Suppressor macrophage treated with lipopolysaccharide for 1 hour (primary cell): ENCODE measurements around the gene TTC6.
A peak's percentile ranks its signal among the peaks of the same experiment; 100 is the strongest.

ENCODE experiments used
- DNase-seq, 3 donors: peaks; one replicate each; pipeline ENCODE4 v3.0.0-alpha.2; 2020 to 2022

TTC6 gene

DNA sequence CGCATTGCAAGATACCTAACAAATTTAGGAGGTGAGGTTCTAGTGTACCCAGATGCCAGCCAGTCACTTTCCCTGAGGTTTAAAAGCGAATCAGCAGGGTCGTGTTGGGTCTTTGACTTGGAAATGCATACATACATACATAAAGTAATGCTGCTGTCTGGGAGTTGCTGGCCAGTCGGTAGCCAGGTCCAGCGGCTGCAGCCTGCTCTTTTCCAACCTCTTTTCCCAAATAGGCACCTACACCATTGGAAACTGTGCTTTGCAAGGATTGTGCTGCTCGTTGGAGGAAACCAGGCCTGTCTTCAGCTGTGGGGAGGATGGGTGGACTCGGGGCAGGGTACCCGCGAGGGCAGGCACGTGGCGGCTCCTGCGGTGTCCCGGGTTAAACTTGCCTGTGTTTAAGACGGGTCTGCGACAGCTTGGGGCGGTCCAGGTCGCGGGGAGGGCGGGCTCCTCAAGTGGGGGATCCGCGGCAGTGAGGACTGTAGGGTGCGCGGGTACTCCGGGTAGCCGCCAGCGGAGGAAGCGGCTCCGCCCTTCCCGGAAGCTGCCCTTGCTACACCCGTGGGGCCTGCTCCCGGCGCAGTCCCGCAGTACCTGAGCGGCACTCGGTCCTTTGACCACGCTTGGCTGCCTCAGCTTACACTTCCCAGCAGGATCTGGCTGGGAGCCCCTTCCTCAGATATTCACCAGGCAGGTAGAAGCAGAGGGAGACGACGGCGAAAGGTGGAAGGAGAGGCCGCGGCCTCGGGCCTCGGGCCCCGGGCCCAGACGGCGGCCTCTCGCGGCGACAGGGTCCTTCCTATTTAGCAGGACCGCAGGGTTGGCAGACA, 2.7 kb downstream of the TTC6 start:
- no peak for DNase-seq

DNA sequence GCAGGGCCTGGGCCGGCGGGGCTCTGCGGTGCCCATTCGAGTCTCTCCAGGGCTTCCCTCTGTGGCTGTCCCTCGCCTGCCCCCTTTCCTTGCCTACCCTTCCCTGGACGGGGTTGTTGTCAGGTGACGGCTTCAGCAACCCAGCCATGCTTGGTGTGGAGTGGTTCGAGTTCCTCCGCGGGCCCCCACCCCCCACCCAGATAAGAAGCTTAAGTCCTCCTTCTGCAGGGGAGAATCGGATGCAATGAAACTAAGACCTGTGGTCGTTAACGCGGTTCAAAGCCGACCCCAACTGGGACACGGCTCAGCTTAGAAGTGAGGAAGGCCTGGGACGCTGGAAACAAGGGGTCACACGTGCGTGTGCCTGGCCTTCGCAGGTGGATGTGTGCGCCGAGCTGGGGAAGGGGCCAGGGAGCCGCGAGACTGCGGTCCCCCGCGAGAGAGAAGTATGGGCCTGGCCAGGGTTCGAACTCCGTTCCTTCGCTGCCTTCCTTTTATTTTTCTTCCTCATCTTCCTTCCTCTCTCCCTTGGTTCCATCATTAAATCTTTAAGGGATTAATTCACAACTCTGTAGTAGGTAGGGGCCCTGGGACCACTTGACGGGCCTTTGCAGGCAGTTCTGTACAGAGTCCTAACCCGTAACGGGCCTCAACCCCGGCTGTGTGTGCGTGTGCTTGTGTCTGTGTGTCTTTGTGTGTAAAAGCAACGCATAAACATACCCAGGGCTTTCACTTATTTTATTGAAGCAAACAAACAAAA, 3.5 kb downstream of the TTC6 start:
- DNase-seq: no peak

DNA sequence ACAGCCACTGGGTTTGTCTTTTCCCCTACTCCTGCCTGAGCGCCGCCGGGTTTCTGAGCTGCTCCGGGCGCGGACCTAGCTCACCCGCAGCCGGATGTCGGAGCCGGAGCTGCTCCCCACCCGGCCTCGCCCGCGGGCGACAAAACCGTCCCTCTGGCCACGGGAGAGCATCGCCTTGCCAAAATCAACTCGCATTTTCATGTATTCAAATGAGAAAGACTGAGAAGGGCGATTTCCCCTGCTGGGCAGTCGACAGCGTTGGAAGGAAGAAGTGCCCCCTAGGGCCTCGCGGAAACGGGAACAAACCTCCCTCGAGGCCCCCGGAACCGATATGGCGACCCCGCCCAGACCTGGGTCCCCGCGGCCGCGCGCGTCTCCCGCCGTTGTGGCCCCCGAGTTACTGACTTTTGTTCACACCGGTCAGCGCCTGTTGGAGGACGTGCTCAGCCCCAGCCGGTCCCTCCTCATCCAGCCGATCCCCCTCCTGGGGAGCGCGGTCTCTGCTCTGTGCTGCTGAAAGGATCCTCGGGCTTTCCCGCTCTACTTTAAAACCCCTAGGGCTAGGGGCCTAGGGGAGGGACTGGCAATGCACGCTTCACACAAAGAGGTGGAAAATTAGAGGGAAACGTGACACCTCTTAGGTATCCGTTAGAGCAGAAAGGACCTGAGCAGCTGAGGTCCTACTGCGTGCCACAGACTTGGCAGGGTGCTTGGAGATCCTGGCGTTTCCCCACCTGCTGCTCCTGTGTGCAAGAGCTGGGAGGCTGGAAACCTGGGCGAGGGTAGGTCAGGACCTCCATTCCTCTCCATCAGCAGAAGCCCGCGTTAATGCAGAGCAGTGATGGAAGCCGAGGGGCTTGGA, 4.3 kb downstream of the TTC6 start:
- DNase-seq: peak in 1 of 3 donors; percentile 13

- no peak for DNase-seq
Observed at GRCh38 chr14:37600880-37601741, 5.7 kb downstream of the TTC6 start.

DNA sequence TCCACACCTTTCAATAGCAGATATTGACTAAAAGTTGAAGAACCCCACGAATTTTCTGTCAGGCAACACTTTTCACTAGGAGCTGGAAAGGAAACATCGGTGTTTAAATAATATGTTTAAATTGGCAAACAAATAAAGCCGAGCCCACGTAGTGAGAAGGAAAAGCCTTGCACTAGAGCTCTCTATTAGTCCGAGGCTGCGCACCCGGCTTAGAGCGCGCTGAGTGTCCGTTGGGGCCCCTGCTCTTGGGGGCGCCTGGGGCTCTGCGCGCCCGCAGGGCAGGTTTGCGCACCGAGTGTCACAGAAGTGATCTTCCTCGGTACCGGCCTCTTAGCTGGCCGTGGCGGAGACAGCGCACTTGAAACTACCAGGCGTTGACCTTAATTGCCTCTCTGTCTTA, 6.4 kb downstream of the TTC6 start:
- DNase-seq: no peak

- no peak for DNase-seq
Observed at GRCh38 chr14:37602605-37603453, 7.4 kb downstream of the TTC6 start.

DNA sequence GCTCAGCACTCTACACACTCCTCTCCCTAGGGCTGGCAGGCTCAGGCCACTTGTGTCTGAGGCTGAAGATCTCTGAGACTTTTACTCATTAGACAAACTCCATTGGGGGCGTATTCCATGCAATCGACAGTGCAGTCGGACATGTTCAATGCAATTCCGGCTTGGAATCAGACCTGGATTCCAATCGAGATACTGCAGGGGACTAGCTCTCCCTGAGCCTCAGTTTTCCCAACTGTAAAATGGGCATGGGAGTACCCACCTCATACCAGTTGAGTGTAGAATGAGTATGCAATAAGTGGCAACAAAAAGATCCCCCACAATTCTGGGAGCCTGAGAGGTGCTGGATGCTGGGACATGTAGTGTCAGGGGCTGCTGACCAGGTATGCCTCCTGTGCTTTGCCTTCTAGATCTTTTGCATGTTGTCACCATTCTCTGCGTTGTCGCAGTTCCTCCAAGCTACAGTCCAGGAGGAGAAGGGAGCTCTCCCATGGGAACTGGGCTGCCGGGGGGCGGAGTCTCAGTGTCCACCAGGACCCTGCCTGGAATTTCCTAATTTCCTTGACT, 8.3 kb downstream of the TTC6 start:
- DNase-seq: no peak

DNA sequence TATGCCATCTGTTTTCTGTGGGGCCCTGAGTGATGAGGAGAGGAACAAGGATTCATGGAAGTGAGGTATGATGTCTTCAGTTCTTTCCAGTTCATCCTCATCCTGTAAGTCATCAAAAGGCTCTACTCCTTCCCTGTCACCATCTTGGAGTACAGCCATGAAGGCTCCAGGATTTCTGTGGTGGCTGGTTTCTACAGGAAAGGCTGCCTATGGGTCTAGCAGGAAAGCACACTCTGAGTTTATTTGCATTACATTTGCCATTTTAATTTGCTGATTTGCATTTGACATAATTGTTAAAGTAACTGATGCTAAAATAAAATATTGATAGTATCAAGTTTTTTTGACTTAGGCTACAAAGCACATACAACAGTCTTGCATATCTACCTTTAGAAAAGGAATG, 11.2 kb downstream of the TTC6 start:
- no peak for DNase-seq

DNA sequence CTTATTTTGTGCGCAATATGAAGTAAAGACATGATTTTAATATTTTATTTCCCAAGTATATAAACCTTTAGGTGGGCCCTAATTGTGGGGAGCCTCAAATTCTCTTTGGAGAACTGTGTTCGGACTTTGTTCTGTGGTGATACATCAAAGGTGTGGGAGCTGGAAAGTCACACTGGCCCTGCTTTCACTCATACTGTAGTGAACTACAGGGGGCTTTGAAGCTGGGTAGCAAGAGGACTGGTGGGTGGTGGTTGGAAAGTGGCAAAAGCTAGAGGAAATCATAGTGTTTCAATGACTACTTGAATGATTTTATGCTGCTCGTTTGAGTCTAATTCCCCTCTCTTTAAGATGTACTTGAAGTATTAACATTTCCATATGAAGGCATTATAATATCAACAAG, 13.2 kb downstream of the TTC6 start:
- no peak for DNase-seq

- no peak for DNase-seq
Observed at GRCh38 chr14:37610945-37611523, 15.6 kb downstream of the TTC6 start.

DNA sequence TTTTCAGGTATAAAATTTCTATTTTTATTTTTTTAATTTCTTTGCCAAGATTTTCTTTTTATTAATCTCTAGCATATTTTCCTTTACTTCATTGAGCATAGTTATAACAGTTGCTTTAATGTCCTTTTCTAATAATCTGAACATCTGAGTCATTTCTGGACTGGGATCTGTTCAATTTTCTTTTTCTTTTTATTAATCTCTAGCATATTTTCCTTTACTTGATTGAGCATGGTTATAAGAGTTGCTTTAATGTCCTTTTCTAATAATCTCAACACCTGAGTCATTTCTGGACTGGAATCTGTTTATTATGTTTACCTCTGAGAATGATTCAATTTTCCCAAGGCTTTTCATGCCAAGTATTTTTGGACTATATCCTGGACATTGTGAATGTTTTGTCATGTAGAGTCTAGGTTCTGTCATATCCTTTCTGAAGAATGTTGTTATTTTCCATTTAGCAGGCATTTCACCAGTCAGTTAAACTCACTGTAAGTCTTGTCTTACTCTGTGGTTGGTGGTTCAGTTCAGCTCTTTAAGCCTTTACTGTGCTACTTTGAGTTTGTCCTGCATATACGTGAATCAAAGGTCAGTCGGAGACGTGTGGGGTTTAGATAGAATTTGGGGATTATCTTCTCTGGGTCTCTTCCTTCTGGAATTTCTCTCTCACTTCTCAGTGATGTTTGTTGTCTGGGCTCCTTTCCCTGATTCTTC, 20.3 kb downstream of the TTC6 start:
- DNase-seq: no peak

DNA sequence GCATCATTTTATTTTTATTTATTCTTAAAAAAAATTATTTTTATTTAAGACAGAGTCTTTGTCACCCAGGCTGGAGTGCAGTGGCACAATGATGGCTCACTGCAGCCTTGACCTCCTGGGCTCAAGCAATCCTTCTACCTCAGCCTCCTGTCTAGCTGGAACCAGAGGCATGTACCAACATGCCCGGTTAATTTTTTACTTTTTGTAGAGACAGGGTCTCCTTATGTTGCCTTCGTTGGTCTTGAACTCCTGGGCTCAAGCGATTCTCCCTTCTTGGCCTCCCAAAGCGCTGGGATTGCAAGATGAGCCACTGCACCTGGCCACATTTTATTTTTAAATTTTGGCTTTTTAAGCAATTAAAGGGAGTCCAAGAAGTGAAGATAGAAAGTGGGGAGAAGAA, 21.4 kb downstream of the TTC6 start:
- no peak for DNase-seq

GRCh38 chr14:37617864-37618365, 22.5 kb downstream of the TTC6 start:
- no peak for DNase-seq

GRCh38 chr14:37618498-37619028, 23.1 kb downstream of the TTC6 start:
- DNase-seq: no peak

- DNase-seq: no peak
Observed at GRCh38 chr14:37620856-37621255, 25.4 kb downstream of the TTC6 start.

DNA sequence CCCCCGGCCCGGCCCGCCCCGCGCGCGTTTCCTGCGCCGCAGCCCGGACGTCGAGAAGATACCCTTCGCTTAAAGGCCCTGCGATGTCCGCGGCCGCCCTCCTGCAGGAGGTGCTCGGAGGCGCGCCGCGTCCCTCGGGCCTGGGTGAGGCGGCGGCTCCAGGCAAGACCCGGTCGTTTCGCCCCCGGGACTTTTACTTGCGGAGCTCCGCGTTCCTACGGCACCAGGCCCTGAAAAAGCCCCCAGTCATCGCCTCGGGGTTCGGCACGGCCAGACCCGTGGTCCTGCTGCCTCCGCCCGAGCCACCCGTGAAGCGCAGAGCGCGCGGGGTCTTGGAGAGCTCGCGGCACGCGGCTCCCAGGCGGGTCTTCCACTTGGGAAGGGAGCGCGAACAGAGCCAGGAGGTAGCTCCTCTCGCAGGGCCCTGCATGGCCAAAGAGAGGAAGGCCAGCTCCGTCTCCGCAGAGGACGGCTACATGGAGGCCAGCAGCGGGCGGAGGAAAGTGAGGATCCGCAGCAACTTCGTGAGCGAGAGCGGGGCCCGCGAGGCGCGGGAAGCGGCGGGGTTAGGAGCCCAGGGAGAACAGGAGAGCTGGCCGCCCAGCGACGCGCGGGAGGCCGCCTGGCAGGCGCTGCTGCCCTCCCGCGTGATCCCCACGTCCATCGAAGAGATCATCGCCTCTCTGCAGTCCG, 26.9 kb downstream of the TTC6 start:
- DNase-seq: no peak

DNA sequence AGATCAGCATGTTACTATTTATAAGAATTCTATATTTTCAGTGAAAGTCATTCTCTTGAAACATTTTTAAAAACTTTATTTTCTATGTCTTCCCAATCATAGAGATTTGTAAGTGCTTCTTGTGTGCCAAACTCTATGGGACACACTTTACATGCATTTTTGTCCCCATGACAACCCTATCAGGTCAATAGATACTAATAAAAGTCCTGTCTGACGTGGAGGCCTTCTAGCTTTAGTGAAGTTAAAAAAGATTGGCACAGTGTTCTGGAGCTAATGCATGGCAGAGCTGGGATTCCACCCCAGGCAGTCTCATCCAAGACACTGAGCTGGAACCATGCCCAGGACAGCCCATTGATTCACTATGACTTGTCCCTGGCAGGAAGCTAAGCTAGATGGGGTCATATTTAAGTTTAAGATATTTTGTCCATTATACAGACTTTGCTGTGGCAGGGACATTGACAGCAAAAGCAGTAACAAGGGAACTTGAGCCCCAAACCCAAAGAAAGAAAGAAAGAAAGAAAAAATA, 28.1 kb downstream of the TTC6 start:
- DNase-seq: no peak

GRCh38 chr14:37623971-37624370, 28.5 kb downstream of the TTC6 start:
- DNase-seq: no peak
